Activated naive CD8-positive, alpha-beta T cell treated with anti-CD3 and anti-CD28 coated beads for 36 hours (primary cell): Measurements from ENCODE around the gene XRCC6. TPM values are rescaled to one million over a fixed set of nuclear protein-coding genes. Genes with fewer than 3 reads are reported as not detected.
A peak's percentile ranks its signal among the peaks of the same experiment; 100 is the strongest.
"Not testable (repeated sequence)": the region's sequence is repeated elsewhere in the genome, so short reads cannot be mapped to it uniquely, and the experiment has no call there.

ENCODE experiments used
- DNase-seq: peaks from one replicate; pipeline ENCODE4 v3.0.0; 2021
- H3K27ac Mint-ChIP-seq: one replicate; pipeline ENCODE4 v1.8.0; 2022; ENCODE audit warnings: mild to moderate bottlenecking, moderate library complexity, mixed read lengths
- H3K27me3 Mint-ChIP-seq: one replicate; pipeline ENCODE4 v1.8.0; 2022; ENCODE audit warnings: mild to moderate bottlenecking, mixed read lengths
- H3K36me3 Mint-ChIP-seq: one replicate; pipeline ENCODE4 v1.8.0; 2021; ENCODE audit warnings: mild to moderate bottlenecking, mixed read lengths
- H3K4me1 Mint-ChIP-seq: one replicate; pipeline ENCODE4 v1.8.0; 2021; ENCODE audit warnings: mixed read lengths
- H3K4me3 Mint-ChIP-seq: one replicate; pipeline ENCODE4 v1.8.0; 2022; ENCODE audit warnings: mild to moderate bottlenecking, moderate library complexity, mixed read lengths
- H3K9me3 Mint-ChIP-seq: one replicate; pipeline ENCODE4 v1.8.0; 2022; ENCODE audit warnings: mixed read lengths
- total RNA-seq, 2 experiments: library from RNA; stranded (reverse); gene quantifications; one replicate each; pipeline ENCODE4 v1.2.3, GENCODE V29; 2021

Gene XRCC6
- total RNA-seq, 2 experiments from 2014 or later: 498 to 502 TPM

DNA sequence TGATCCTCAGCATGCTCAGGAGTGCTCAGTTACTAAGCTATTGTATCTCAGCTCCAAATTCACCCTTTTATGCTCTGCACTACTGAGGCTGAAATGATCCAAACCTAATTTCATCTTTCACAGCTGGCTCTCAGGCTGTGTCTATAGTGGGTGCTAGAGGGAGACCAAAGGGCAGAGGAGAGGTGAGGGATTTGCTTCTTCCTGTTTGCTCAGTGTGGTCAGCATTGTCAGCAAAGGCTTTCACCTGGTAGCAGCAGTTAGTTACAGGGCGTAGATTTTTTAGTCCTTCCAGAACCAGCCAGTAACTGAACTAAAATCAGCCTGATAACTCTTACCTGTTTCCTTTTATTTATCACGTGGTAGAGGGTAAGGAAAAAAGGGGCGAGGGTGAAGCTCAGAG lies 33.2 kb downstream of the XRCC6 start:
- peaks cover 29% of the 10 kb centered on the region for H3K36me3 Mint-ChIP-seq
- H3K9me3 Mint-ChIP-seq: no peaks in the 10 kb centered on the region
- DNase-seq: no peak
- H3K4me3 Mint-ChIP-seq: no peak overlapping the region
- no peaks in the 10 kb centered on the region for H3K4me1 Mint-ChIP-seq
- no peak overlapping the region for H3K27ac Mint-ChIP-seq
- H3K27me3 Mint-ChIP-seq: no peaks in the 10 kb centered on the region

DNA sequence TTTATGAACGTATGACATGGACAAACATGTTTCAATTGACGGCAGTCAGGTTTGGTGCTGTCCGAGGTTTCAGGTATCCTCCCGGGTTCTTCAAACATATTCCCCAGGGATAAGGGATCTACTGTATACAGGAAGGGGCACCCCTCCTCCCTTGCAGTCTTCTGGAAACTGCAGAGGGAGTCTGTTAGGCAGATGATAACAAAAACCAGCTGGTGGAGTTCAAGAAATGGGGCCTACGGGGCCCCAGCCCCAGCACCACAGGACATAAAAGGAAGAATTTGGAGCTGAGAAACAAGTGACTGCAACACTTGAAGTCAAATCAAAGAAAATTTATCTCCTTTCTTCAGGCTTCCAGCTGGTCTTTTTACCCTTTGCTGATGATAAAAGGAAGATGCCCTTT lies 35.5 kb downstream of the XRCC6 start:
- Mint-ChIP-seq H3K27ac (no peak overlapping the region), H3K4me1 (no peaks in the 10 kb centered on the region), H3K4me3 (no peak overlapping the region), H3K27me3 (no peaks in the 10 kb centered on the region), H3K9me3 (no peaks in the 10 kb centered on the region), H3K36me3 (peaks cover 29% of the 10 kb centered on the region)
- no peak for DNase-seq

DNA sequence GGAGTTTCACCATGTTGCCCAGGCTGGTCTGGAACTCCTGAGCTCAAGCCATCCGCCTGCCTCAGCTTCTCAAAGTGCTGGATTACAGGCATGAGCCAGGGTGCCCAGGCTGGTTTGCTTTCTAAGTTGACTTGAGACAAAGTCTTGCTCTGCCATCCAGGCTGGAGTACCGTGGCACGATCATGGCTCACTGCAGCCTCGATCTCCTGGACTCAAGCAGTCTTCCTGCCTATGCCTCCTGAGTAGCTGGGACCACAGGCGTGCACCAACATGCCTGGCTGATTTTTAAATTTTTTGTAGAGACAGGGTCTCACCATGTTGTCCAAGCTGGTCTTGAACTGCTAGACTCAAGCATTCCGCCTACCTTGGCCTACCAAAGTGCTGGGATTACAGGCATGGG lies 36.6 kb downstream of the XRCC6 start:
- DNase-seq: no peak
- no peak overlapping the region for H3K27ac Mint-ChIP-seq
- H3K36me3 Mint-ChIP-seq: peaks cover 27% of the 10 kb centered on the region

DNA sequence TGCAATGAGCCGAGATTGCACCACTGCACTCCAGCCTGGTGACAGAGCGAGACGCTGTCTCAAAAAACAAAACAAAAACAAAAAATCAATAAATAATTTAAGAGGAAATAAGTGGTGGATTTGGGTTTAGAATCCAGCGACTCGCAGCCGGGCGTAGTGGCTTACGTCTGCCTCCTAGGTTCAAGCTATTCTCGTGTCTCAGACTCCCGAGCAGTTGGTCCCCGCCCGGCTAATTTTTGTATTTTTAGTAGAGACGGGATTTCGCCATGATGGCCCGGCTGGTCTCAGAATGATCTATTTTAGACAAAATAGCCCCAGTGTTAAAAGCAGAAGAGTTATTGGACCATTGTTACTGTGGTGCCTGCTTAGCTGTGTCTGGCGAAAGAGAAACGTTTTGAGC lies 37.8 kb downstream of the XRCC6 start:
- Mint-ChIP-seq H3K36me3 (peaks cover 23% of the 10 kb centered on the region), H3K4me1 (no peaks in the 10 kb centered on the region), H3K4me3 (no peak overlapping the region), H3K27me3 (no peaks in the 10 kb centered on the region), H3K9me3 (no peaks in the 10 kb centered on the region), H3K27ac (no peak overlapping the region)
- no peak for DNase-seq

More for the DNA sequence above, 36.6 kb downstream of the XRCC6 start:
- Mint-ChIP-seq H3K27me3 (no peaks in the 10 kb centered on the region), H3K4me1 (no peaks in the 10 kb centered on the region), H3K4me3 (no peak overlapping the region), H3K9me3 (no peaks in the 10 kb centered on the region)

DNA sequence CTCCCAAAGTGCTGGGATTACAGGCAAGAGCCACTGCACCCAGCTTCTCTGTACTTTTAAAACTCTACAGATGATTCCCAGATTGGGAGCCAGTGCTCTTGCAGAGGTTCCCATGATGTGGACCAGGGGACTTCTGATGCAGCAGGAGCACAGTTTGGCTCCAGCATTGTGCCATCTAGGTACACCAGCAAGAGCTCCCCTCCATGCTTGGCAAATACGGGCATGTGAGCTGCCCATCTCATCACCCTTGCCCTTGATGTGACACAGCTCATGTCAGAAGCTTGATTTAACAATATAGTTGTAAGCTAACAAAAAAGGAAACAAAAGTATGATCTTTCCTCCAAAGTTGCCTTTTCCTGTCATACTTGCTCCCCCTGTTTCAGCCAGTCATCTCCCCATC lies 38.8 kb downstream of the XRCC6 start:
- no peaks in the 10 kb centered on the region for H3K4me1 Mint-ChIP-seq
- H3K4me3 Mint-ChIP-seq: no peak overlapping the region
- peaks cover 23% of the 10 kb centered on the region for H3K36me3 Mint-ChIP-seq
- H3K9me3 Mint-ChIP-seq: no peaks in the 10 kb centered on the region
- no peaks in the 10 kb centered on the region for H3K27me3 Mint-ChIP-seq
- peak overlapping the region; percentile 28 for H3K27ac Mint-ChIP-seq
- no peak for DNase-seq

DNA sequence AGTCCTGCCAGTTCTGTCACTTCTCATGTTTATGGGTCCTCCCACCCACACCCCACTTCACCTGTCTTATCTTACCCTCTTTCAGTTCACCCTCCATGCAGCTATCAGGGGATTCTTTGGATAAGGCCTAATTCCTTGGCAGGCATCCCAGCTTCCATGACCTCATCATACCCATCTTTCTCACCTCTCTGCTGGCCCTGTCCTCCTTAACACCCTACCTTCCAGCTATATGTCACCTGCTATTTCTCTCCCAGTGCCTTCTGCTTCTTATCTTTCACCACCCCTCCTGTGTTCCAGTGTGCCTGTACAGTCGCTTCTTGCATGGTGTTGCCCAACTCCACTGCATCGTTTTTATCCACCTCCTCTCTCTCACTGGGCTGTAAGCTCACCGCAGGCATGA lies 39.3 kb downstream of the XRCC6 start:
- Mint-ChIP-seq H3K4me3 (no peak overlapping the region), H3K9me3 (no peaks in the 10 kb centered on the region), H3K4me1 (no peaks in the 10 kb centered on the region), H3K27ac (peak overlapping the region; percentile 28), H3K27me3 (no peaks in the 10 kb centered on the region), H3K36me3 (peaks cover 26% of the 10 kb centered on the region)
- DNase-seq: no peak

DNA sequence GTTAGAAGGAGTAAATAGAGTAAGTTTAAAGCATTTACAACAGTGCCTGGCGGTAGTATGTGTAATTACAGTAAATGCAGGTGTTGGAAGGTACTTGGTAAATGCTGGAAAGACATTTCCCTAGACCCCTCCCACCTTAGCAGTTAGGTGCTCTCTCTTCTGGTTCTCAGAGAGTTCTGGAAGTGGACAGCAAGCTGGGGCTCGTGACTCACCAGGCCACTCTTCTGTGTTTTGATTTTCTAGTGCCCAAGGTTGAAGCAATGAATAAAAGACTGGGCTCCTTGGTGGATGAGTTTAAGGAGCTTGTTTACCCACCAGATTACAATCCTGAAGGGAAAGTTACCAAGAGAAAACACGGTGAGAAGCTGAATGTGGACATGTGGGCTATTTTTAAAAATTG lies 40.0 kb downstream of the XRCC6 start:
- Mint-ChIP-seq H3K9me3 (no peaks in the 10 kb centered on the region), H3K27ac (peak overlapping the region; percentile 9), H3K4me3 (no peak overlapping the region), H3K36me3 (peaks cover 28% of the 10 kb centered on the region), H3K27me3 (no peaks in the 10 kb centered on the region), H3K4me1 (no peaks in the 10 kb centered on the region)
- no peak for DNase-seq

DNA sequence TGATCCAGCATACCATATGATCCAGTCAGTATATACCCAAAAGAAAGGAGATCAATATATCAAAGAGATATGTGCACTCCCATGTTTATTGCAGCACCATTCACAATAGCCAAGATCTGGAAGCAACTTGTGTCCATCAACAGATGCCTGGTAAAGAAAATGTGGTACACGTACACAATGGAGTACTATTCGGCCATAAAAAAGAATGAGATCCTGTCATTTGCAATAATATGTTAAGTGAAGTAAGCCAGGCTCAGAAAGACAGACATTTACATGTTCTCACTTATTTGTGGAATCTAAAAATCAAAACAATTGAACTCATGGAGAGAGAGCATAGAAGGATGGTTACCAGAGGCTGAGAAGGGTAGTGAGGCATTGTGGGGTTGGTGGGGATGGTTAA lies 40.6 kb downstream of the XRCC6 start:
- no peak for DNase-seq
- H3K27me3 Mint-ChIP-seq: no peaks in the 10 kb centered on the region
- no peaks in the 10 kb centered on the region for H3K9me3 Mint-ChIP-seq
- no peak overlapping the region for H3K4me3 Mint-ChIP-seq
- peaks cover 3% of the 10 kb centered on the region for H3K4me1 Mint-ChIP-seq
- H3K36me3 Mint-ChIP-seq: peaks cover 28% of the 10 kb centered on the region
- no peak overlapping the region for H3K27ac Mint-ChIP-seq

DNA sequence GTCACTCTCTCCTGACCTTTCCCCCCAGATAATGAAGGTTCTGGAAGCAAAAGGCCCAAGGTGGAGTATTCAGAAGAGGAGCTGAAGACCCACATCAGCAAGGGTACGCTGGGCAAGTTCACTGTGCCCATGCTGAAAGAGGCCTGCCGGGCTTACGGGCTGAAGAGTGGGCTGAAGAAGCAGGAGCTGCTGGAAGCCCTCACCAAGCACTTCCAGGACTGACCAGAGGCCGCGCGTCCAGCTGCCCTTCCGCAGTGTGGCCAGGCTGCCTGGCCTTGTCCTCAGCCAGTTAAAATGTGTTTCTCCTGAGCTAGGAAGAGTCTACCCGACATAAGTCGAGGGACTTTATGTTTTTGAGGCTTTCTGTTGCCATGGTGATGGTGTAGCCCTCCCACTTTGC lies 42.5 kb downstream of the XRCC6 start:
- H3K27me3 Mint-ChIP-seq, H3K9me3 Mint-ChIP-seq, DNase-seq, H3K4me3 Mint-ChIP-seq: not testable (repeated sequence)
- Mint-ChIP-seq H3K4me1 (peaks cover 12% of the 10 kb centered on the region), H3K36me3 (peaks cover 21% of the 10 kb centered on the region), H3K27ac (peak overlapping the region; percentile 38)

DNA sequence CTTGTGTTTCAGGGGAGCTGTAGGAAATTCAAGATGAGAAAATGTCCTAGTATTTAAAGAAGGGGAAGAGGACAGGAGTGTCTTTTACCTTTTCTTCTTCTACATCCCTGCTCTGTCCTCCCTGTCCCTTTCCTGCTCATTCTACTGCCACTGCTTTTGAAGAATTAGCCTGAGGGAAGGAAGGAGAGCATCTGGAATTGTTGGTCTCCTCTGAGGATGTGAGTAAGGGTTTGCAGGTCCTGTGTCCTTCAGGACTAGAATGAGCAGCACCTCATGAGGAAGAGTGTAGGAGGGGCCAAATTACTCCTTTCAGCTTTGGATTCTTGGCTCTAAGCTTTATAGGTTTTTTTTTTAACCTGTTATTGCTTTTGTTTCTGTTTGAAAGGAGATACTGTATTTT lies 43.4 kb downstream of the XRCC6 start:
- H3K9me3 Mint-ChIP-seq: no peaks in the 10 kb centered on the region
- peaks cover 21% of the 10 kb centered on the region for H3K36me3 Mint-ChIP-seq
- DNase-seq: no peak
- H3K27ac Mint-ChIP-seq: peak overlapping the region; percentile 52
- no peaks in the 10 kb centered on the region for H3K27me3 Mint-ChIP-seq
- H3K4me3 Mint-ChIP-seq: no peak overlapping the region
- peaks cover 15% of the 10 kb centered on the region for H3K4me1 Mint-ChIP-seq

DNA sequence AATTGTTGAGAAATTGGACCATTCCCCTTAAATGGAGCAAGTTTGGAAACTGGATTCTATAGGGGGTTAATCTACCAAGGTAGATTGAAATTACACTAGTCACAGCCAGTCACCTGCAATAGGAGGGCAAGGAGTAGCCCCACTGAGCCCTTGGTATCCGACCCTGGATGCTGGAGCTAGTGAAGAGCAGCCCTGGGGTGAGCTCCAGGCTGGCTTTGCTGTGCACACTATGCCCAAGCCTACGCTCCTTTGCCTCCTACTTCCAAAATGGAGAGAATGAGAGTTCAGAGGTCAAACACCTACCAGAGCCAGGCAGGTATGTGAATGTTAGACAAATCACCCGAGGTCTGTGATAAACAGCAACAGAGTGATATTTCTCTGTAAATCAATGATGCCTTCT lies 43.9 kb downstream of the XRCC6 start:
- Mint-ChIP-seq H3K27me3 (no peaks in the 10 kb centered on the region), H3K27ac (peak overlapping the region; percentile 74), H3K4me1 (peaks cover 15% of the 10 kb centered on the region), H3K9me3 (no peaks in the 10 kb centered on the region), H3K4me3 (no peak overlapping the region), H3K36me3 (peaks cover 21% of the 10 kb centered on the region)
- no peak for DNase-seq

DNA sequence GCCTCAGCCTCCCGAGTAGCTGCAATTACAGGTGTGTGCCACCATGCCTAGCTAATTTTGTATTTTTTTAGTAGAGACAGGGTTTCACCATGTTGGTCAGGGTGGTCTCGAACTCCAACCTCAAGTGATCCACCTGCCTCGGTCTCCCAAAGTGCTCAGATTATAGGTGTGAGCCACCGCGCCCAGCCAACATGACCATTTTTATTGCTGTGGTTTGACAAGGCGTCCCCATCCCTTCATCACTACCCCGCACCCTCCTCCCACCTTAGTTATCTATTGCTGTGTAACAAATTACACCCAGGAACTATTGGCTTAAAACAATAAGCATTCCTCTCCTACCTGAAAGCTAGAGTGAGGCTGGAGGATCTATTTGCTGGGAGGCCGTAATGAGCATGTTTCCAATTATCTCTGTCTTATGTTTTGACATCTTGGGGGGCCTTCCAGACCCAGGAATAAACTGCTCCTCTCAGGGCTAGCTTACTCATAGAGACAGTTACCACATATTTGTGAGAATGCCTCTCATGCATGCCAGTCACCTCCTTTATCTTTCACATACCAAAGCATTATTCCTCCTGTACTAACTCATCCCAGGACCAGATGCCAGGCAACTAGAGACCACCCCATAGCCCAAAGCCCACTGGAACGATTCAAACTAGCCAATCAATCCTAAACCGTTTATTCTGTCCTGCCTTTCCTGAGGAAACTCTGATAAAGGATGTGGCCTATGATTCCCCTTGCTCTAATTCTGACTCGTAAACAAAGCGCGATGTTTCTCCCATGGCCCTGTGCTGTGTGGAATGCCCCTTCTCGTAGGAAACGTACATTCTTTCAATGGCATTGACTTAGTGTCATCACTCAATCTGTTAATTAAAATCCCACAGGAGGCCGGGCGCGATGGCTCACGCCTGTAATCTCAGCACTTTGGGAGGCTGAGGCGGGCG lies 48.1 kb downstream of the XRCC6 start:
- Mint-ChIP-seq H3K9me3 (no peaks in the 10 kb centered on the region), H3K27me3 (no peaks in the 10 kb centered on the region), H3K4me1 (peaks cover 17% of the 10 kb centered on the region), H3K4me3 (no peak overlapping the region), H3K36me3 (peaks cover 20% of the 10 kb centered on the region), H3K27ac (no peak overlapping the region)
- no peak for DNase-seq

DNA sequence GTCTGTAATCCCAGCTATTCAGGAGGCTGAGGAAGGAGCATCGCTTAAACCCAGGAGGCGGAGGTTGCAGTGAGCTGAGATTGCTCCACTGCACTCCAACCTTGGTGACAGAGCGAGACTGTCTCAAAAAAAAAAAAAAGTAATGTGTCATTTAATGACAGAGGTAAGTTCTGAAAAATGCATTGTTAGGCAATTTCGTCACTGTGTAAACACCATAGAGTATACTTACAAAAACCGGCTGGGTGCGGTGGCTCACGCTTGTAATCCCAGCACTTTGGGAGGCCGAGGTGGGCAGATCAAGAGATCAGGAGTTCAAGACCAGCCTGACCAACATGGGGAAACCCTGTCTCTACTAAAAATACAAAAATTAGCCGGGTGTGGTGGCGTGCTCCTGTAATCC lies 51.0 kb downstream of the XRCC6 start:
- not testable (repeated sequence) for DNase-seq, H3K4me3 Mint-ChIP-seq, H3K27me3 Mint-ChIP-seq, H3K27ac Mint-ChIP-seq, H3K9me3 Mint-ChIP-seq
- Mint-ChIP-seq H3K4me1 (peaks cover 13% of the 10 kb centered on the region), H3K36me3 (peaks cover 23% of the 10 kb centered on the region)

DNA sequence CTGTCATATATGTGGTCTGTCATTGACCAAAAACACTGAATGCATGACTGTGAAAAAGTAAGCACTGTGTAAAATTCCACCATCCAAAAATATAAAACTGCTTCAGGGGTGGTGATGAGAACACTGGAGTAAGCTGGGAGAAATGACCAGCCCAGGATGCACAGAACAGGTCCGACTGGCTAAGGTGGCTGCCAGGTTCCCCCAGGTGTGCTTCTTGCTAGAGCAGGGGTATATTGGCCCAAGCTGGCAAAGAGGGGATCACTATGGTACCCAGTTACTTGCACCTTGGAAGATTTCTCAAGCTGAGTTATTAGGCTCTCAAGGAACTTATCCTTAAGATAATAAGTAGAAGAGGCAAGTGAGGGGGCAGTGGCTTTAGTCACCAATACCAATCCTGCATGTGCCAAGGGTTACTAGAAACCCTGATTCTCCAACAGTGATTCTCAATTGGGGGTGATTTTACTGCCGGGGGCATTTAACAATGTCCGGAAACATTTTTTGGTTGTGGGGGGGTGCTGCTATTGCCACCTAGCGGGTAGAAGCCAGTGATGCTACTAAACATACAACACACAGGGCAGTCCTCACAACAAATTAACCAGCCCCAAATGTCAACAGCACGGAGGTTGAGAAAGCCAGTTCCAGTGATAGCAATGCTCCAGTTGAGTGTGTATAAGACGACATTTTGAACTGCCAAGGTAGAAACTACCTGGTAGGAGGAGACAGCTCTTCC lies 51.9 kb downstream of the XRCC6 start:
- Mint-ChIP-seq H3K27me3 (no peaks in the 10 kb centered on the region), H3K27ac (no peak overlapping the region), H3K36me3 (peaks cover 27% of the 10 kb centered on the region), H3K9me3 (no peaks in the 10 kb centered on the region), H3K4me3 (no peak overlapping the region), H3K4me1 (peaks cover 8% of the 10 kb centered on the region)
- no peak for DNase-seq

DNA sequence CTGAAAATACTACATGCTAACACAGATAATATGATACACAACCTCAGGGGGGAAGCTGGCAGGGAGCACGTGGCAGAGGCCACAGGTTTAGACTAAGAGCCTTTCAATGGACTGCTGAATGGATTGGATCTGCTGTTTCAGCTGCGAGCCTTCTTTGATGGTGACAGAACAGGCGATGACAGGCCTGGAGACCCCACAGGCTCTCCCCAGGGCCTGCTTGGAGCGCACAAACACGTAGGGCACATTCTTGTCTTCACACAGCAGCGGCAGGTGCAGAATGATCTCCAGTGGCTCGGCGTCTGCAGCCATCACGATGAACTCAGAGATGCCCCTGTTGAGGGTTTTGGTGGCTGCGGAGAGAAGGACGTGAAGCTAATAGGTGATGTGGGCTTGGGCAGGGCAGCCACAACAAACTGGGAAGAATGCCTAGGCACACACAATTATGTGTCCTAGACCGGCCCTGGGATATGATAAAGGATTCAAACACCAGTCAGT lies 53.8 kb downstream of the XRCC6 start:
- H3K4me3 Mint-ChIP-seq: no peak overlapping the region
- H3K27me3 Mint-ChIP-seq: no peaks in the 10 kb centered on the region
- no peak for DNase-seq
- no peak overlapping the region for H3K27ac Mint-ChIP-seq
- H3K4me1 Mint-ChIP-seq: peaks cover 10% of the 10 kb centered on the region
- peaks cover 36% of the 10 kb centered on the region for H3K36me3 Mint-ChIP-seq
- H3K9me3 Mint-ChIP-seq: no peaks in the 10 kb centered on the region
